Measurements from ENCODE around the gene KRTAP5-1.

GRCh38 chr11:1564535-1565172, 20.4 kb downstream of the KRTAP5-1 start:
- TF ChIP-seq POLR2A (IDR thresholded peaks at IDR 0.05; ENCODE audit: extremely low read depth, insufficient read length) (no peak), MAX (IDR thresholded peaks at IDR 0.05; ENCODE audit: low read depth, low read length) (no peak), CTCF (IDR thresholded peaks at IDR 0.05; ENCODE audit: low read depth, low read length) (no peak)

Data from NB4 (cell line).